Upper lobe of left lung (tissue), 4 donors: Measurements from ENCODE around the gene DMD.

Experiments
- CTCF ChIP-seq, 6 experiments: fragments of 450-650 bp in 4 of 6; fragments of 200-600 bp in 2 of 6; sonication (generic) in 2 of 6; IDR thresholded peaks; one replicate each; pipeline ENCODE4 v1.5.1; 2016 to 2019; ENCODE audit warnings: antibody characterized with exemption in 6 of 6
- POLR2A ChIP-seq, 4 donors: fragments of 450-650 bp; IDR thresholded peaks; one replicate each; pipeline ENCODE4 v1.5.1; 2016 to 2017; ENCODE audit warnings: antibody characterized with exemption in 4 of 4, mild to moderate bottlenecking in 2 of 4

- TF ChIP-seq CTCF (IDR thresholded peaks at IDR 0.05) (no peak), POLR2A (IDR thresholded peaks at IDR 0.05) (no peak)
Measured at GRCh38 chrX:32370456-32371205, 840.7 kb downstream of the DMD start.
